Glutamatergic neuron (in vitro differentiated cells): Measurements from ENCODE around the gene KBTBD6. TPM values are rescaled to one million over a fixed set of nuclear protein-coding genes. Genes with fewer than 3 reads are reported as not detected.

Experiments used
- DNase-seq: peaks from one replicate; pipeline ENCODE4 v3.0.0; 2022
- H3K27ac Mint-ChIP-seq: one replicate; pipeline ENCODE4 v1.8.0; 2020; ENCODE audit warnings: mild to moderate bottlenecking, mixed read lengths, inconsistent platforms; ENCODE audit not compliant: unreplicated experiment
- H3K27me3 Mint-ChIP-seq: one replicate; pipeline ENCODE4 v1.8.0; 2020; ENCODE audit warnings: mild to moderate bottlenecking, moderate library complexity, mixed read lengths, inconsistent platforms; ENCODE audit not compliant: unreplicated experiment
- H3K36me3 Mint-ChIP-seq: one replicate; pipeline ENCODE4 v1.8.0; 2020; ENCODE audit warnings: mild to moderate bottlenecking, mixed read lengths, inconsistent platforms; ENCODE audit not compliant: unreplicated experiment
- H3K4me1 Mint-ChIP-seq: one replicate; pipeline ENCODE4 v1.8.0; 2020; ENCODE audit warnings: mild to moderate bottlenecking, low read depth, mixed read lengths, inconsistent platforms; ENCODE audit not compliant: unreplicated experiment
- H3K4me3 Mint-ChIP-seq: one replicate; pipeline ENCODE4 v1.8.0; 2020; ENCODE audit warnings: mild to moderate bottlenecking, mixed read lengths, inconsistent platforms; ENCODE audit not compliant: unreplicated experiment
- H3K9me3 Mint-ChIP-seq: one replicate; pipeline ENCODE4 v1.8.0; 2020; ENCODE audit warnings: mild to moderate bottlenecking, moderate library complexity, mixed read lengths, inconsistent platforms; ENCODE audit not compliant: unreplicated experiment
- total RNA-seq: library from RNA; stranded (reverse); fragmentation: NEBNext Ultra II Directional; extraction: Animal tissue kit (Norgen Biotek cat#: 25700); gene quantifications from one replicate; pipeline ENCODE4 v1.2.1, GENCODE V29; 2021; ENCODE audit not compliant: unreplicated experiment
- TF ChIP-seq, protein P1 (sequence below): fragments of 200-600 bp; sonication (generic); IDR thresholded peaks from one replicate; pipeline ENCODE4 v1.5.0; 2021; ENCODE audit not compliant: partially characterized antibody, unreplicated experiment

KBTBD6 gene
- total RNA-seq, 1 donor from 2014 or later: 8.5 TPM

GRCh38 chr13:41162151-41162550, 29.5 kb upstream of the KBTBD6 start:
- TF ChIP-seq, protein P1, sequence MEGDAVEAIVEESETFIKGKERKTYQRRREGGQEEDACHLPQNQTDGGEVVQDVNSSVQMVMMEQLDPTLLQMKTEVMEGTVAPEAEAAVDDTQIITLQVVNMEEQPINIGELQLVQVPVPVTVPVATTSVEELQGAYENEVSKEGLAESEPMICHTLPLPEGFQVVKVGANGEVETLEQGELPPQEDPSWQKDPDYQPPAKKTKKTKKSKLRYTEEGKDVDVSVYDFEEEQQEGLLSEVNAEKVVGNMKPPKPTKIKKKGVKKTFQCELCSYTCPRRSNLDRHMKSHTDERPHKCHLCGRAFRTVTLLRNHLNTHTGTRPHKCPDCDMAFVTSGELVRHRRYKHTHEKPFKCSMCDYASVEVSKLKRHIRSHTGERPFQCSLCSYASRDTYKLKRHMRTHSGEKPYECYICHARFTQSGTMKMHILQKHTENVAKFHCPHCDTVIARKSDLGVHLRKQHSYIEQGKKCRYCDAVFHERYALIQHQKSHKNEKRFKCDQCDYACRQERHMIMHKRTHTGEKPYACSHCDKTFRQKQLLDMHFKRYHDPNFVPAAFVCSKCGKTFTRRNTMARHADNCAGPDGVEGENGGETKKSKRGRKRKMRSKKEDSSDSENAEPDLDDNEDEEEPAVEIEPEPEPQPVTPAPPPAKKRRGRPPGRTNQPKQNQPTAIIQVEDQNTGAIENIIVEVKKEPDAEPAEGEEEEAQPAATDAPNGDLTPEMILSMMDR: no peak
- Mint-ChIP-seq H3K36me3 (no peaks in the 10 kb centered on the region), H3K4me1 (no peaks in the 10 kb centered on the region), H3K4me3 (no peak overlapping the region), H3K27ac (no peak overlapping the region), H3K9me3 (no peaks in the 10 kb centered on the region), H3K27me3 (peaks cover 2% of the 10 kb centered on the region)
- DNase-seq: no peak

GRCh38 chr13:41159174-41159573, 26.6 kb upstream of the KBTBD6 start:
- Mint-ChIP-seq H3K36me3 (no peaks in the 10 kb centered on the region), H3K9me3 (no peaks in the 10 kb centered on the region), H3K27ac (no peak overlapping the region)

DNA sequence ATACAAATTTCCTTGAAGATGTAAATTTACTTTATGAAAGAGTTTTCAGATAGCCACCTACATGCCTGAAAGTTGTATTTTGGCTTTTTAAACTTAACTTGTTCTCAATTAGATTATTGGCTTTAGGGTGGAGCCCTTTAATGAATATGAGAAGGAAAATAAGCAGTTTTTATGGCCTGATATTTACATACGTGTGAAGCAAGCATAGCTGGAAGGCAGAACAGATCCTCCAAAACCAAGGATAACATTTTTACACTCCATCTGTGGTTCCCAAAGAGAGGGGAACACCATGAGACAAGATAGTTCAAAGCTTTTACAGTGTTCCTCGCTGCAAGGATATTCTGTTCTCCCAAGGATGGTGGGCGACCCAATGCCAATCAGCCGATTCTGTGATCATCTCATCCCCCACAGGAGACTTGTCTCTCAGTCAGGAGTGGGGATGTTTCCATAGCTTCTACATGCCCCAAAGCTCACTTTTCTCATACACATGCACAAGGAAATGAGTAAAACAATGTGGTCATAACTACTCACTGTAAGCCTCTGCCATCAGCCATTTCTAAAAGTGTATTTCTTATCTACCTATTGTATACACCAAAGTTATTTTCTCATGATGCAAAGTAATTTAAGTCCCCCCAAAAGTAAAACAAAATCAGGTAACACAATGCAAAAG, 24.6 kb upstream of the KBTBD6 start:
- TF ChIP-seq, protein P1: no peak
- Mint-ChIP-seq H3K4me3 (no peak overlapping the region), H3K9me3 (no peaks in the 10 kb centered on the region), H3K4me1 (peaks cover 4% of the 10 kb centered on the region), H3K27me3 (no peaks in the 10 kb centered on the region), H3K27ac (no peak overlapping the region), H3K36me3 (no peaks in the 10 kb centered on the region)
- no peak for DNase-seq

More at GRCh38 chr13:41159174-41159573, 26.6 kb upstream of the KBTBD6 start:
- Mint-ChIP-seq H3K4me3 (no peak overlapping the region), H3K27me3 (peaks cover 2% of the 10 kb centered on the region), H3K4me1 (peaks cover 4% of the 10 kb centered on the region)
- DNase-seq: no peak
- TF ChIP-seq, protein P1: no peak

- H3K27me3 Mint-ChIP-seq: no peaks in the 10 kb centered on the region
- H3K4me3 Mint-ChIP-seq: no peak overlapping the region
- peaks cover 4% of the 10 kb centered on the region for H3K4me1 Mint-ChIP-seq
- H3K9me3 Mint-ChIP-seq: no peaks in the 10 kb centered on the region
- TF ChIP-seq, protein P1: no peak
- H3K27ac Mint-ChIP-seq: no peak overlapping the region
- no peak for DNase-seq
- H3K36me3 Mint-ChIP-seq: peaks cover 5% of the 10 kb centered on the region
These were observed 24.0 kb upstream of the KBTBD6 start for GRCh38 chr13:41156620-41157019.

DNA sequence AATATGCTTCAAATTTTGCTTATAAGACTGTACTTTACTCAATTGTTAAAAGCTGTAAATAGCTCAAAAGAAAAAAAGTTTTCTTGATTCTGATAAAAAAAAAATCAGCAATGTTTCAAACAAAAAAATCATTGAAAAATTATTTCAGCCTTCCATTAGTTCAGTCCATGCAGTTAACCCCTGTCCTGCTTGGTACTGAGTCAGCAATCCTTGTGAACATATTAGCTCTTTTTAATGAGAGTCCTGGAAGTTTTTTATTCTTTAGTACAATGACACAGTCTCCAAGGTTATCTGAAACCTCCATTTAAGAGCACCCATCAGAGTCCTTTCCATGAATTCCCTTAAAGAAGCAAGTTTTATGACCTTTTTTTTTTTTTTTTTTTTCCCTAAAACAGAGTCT, 21.4 kb upstream of the KBTBD6 start:
- TF ChIP-seq, protein P1: no peak
- no peak for DNase-seq
- peaks cover 4% of the 10 kb centered on the region for H3K9me3 Mint-ChIP-seq
- peaks cover 4% of the 10 kb centered on the region for H3K4me1 Mint-ChIP-seq
- peaks cover 27% of the 10 kb centered on the region for H3K36me3 Mint-ChIP-seq
- no peak overlapping the region for H3K4me3 Mint-ChIP-seq
- no peaks in the 10 kb centered on the region for H3K27me3 Mint-ChIP-seq
- H3K27ac Mint-ChIP-seq: no peak overlapping the region
